HG03025 (cell line): ENCODE data around the gene SCAMP4.

Source experiments
- ATAC-seq: cut with Tn5 transposase; IDR thresholded peaks from one replicate; pipeline ENCODE4 v1.9.1; 2021; ENCODE audit warnings: mild to moderate bottlenecking, moderate library complexity; ENCODE audit not compliant: unreplicated experiment, low FRiP score

SCAMP4 gene

DNA sequence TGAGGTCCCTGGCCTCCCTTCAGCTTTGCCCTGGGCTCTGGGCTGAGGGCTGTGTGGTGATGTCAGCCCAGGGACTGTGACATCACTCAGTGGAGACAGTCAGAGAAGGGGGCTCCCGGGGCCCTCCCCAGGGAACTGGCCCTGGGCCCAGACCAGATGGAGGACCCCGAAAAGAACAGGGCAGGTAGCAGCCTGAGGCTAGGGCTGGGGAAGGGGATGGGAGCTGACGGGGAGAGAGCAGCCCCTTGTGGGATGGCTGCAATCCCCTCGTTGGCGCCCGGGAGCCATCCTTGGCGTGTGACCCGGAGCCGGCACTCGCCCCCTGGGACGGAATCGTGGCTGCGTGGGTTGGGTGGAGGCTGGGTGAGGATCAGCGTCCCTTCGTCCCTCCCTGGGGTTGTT lies 49.3 kb downstream of the SCAMP4 start:
- ATAC-seq: no peak

DNA sequence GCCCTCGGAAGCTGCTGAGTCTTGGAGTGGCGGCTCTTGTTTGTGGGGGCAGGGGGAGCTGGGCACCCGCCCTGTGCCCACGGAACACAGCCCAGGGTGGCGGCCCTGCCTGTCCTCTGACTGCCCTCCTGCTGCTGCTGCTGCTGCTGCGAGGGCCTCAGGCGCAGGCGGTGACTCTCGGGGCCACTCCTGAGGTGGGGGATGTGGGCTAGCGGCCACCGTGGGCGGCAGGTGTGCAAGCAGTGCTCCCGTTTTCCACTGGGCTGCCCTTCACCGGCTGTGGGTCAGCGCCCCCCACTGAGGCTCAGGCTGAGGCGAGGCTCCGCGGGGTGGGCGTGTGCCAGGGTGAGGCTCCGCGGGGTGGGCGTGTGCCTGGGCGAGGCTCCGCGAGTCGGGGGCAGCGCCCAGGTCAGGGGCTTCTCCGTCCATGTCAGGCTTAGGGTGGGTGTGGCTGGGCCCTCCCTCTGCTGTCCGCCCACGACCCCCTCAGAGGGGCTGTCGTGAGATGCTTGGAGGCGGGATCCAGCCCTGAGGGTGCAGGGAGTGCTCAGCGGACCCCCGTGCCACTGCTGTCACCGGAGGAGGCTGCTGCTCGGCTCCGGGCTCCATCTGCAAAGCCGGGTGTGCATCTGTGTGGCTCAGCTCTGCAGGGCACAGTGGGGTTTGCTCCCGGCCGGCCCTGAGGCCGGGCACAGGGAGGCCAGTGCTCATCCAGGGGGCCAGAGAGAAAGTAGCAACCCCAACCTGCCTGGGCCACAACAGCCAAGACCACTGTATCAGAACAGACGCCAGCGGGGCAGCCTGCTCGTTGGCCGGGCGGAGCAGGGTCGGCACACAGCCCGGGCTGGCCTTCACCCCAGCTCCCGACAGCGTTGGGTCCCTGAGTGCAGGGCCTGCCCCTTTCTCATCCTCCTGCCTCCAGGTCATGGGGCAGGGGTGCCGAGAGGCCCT lies 50.2 kb downstream of the SCAMP4 start:
- no peak for ATAC-seq

DNA sequence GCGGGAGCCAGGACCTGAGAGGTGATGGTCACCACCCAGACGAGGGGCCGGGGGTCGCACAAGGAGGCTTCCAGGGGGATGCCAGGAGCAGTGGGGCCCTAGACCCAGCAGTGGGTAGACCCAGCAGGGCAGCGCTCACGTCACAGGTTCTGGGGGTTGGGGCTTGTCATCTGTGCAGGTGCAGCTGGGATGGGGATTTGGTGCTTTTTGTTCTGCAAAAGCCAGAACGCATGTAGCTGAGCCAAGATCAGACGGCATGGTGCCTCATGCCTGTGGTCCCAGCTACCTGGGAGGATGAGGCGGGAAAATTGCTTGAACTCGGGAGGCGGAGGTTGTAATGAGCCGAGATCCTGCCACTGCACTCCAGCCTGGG lies 50.9 kb downstream of the SCAMP4 start:
- ATAC-seq: no peak

DNA sequence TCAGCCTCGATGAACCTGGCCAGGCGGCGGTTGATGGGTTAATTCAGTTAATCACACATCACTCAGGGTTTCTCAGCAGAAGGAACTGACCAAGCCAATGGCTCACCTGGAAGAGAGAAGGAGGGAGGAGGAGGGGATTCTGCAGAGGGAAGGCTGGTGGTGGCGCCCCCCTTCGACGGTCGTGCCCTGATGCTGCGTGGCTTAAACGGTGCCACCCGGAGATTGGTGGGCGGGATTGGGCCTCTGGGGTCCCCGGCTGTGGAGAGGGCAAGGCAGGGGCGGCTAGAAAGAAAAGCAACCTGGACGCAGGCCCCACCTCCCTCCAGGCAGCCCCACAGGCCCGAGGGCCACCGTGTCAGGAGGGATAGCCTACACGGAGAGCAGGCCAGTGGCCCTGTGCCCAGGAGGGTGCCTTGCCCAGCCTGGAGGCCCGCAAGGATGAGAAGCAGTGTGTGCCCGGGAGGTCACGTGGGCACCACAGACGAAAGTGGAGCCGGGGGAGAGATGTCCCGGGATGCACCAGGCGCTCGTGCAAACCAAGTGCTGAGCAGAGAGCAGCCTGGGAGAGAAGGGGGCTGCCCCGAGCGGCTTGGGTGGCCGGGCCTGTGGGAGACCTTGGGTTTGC lies 51.8 kb downstream of the SCAMP4 start:
- ATAC-seq: no peak

DNA sequence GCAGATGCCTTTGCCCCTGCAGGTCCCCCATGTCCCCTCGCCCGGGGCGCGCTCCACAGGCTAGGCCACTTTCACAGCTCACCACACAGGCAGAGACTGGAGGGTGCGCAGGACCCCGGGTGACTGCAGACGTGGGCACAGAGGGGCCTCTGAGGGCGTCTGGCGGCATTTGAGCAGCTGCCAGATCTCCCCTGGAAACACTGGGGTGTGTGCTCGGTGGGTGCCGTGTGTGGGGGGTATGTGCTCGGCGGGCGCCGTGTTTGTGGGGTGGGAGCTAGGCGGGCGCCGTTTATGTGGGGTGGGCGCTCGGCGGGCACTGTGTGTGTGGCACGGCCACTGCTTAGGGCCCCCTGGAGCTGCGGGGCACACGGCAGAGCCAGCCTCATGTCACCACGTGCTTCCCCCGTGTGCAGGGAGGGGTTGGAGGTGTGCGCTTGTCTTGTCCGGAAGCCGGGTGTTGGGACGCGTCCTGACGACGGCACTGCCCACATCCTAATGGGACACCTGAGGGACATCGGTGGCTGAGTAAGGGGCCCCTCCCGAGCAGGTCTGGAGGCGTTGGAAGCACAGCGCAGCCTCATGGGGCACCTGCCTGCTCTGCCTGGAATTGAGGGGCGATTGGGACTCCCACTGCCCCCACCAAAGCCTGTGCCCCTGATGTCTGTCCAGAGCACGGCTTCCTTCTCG lies 52.5 kb downstream of the SCAMP4 start:
- ATAC-seq: no peak

DNA sequence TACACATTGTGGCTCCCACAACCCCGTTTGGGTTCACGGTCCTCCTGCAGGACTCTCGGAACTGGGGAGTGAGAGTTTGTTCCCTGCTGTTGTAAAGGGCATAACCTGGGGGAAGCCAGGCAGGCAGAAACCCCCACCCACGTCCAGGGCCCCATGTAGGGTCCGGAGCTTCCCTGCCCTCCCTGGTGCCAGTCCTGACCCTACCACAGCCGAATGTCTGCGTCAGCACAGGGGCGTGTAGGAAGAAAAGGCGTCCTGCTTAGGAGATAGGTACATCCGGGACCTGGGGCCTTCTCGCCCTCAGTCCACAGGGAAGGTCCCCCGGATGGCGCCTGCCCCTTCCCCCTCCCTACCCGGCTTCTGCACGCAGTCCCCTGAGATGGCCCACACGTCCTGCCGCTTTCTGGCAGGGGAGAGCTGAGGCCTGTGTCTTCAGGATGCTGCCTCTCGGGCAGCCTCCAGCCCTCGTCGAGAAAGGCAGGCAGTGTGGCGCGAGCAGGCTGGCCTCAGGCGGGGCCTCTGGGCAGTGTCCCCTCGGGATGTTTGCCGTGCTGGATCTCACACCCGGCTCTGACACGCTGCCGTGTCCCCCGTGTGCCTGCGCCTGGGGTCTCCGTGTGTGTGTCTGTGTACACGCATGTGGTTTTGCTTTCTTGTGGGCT lies 54.9 kb downstream of the SCAMP4 start:
- no peak for ATAC-seq

DNA sequence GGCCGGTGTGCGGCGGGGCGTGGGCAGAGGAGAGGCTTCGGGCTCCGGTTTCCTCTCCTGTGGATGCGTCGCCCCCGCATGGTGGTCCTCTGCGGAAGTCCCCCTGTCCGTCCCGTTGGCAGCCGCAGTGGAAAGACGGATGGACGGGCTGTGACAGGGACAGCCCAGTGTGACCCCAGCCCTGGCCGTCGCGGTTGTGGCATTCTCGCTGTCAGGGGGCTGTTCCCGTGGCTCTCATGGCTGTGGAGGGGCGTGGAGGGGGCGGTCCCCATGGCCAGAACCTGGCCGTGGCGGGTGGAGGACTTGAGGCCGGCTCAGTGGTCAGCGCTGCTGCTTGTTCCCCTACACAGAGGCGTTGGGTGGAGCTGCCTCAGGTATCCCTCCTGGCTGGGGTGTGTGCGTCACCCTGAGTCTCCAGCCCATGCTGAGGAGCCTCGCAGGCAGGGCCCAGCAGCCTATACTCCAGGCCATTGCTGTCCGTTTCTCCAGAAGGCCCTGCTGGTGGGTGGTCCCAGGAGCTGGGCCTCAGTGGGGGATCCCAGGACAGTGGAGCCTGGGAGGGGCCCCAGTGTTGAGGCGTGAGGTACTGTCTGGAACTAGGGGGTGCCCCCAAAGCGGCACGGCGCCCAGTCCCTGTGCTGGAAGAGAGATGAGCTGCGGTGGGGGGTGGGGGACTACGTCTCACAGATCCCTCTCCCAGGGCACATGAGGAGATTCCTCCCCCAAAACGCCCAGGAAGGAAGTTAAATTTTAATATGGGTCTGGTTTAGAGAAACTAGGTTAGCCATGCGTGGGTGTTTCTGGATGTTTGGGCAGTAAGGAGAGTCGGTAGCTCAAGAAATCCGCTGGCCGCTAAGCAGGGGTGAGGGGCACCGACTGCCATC lies 56.0 kb downstream of the SCAMP4 start:
- ATAC-seq: no peak

DNA sequence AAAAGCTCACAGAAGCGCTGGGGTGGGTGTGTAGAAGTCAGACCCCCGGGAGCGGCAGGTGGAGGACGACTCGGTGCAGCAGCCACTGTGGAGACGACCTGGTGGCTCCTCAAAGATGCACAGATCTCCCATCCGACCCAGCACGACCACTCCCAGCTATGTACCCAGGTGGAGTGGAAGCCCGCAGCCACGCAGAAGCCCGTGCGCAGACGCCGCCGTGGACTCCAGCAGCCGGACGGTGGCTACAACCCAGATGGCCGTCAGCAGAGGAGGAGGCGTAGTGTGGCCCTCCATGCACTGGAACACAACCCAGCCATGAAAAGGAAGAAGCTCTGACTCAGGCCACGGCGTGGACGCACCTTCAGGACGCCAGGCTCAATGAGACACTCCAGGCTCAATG lies 57.5 kb downstream of the SCAMP4 start:
- no peak for ATAC-seq

DNA sequence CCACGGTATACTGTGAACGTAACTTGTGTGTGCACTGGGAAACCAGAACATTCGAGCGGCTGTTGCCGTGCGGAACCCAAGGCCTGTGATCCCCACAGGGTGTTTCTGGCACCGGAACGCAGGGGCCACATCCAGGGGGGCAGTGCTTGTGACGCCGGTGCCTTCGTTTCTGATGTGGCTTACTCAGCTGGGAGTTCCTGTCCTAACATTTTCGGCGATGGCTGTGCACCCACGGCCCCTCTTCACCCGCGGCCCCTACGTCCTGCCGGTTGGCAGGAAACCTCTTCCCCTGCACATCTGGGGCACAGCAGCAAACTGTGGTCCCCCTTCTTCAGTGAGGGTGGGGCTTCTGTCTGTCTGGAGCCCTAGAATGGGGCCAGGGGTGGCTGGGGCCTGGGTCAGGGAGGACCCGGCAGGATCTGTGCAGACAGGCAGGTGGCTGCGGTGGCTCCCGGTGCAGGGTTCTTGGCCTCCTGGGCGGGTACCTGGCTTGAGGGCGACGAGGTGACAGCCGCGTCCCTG lies 61.9 kb downstream of the SCAMP4 start:
- ATAC-seq: no peak

DNA sequence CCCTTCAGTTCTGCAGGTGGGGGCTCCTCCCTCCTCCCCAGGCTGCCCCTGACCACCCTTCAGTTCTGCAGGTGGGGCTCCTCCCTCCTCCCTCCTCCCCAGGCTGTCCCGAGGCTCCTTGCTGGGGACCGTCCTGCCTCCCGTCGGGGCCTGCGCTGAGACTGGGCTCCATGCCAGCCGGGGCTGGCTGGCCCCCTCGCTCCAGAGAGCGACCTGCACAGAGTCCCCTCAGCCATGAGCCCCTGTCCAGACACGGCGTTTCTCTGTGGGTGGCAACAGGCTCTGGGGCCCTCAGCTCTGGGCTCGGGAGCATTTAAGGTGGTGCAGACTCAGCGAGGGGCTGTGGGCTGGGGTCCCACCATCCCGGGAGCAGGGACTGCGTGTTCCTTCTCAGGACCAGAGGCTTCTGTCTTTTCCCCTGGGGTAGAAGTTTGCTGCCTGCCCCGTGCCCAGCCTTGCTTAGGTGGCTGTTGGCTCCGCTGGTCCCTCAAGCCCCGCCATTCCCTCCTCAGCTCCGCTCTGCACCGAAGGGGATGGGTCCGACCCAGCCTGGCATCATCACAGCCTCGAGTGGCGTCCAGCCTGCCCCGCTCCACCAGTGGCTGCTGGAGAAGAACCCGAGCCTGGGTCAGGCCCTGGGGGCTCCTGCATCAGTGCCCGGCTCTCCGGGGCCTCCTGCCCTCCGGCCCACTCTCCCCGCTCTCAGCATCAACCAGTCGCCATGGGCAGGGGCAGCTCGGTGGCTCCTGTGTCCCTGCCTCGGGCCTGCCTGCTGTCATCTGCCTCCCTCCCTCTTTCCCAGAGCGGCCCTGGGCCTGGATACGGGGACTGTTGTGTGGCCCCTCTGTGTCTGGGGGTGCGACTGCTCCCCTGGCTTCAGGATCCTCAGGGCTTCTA lies 63.3 kb downstream of the SCAMP4 start:
- no peak for ATAC-seq

DNA sequence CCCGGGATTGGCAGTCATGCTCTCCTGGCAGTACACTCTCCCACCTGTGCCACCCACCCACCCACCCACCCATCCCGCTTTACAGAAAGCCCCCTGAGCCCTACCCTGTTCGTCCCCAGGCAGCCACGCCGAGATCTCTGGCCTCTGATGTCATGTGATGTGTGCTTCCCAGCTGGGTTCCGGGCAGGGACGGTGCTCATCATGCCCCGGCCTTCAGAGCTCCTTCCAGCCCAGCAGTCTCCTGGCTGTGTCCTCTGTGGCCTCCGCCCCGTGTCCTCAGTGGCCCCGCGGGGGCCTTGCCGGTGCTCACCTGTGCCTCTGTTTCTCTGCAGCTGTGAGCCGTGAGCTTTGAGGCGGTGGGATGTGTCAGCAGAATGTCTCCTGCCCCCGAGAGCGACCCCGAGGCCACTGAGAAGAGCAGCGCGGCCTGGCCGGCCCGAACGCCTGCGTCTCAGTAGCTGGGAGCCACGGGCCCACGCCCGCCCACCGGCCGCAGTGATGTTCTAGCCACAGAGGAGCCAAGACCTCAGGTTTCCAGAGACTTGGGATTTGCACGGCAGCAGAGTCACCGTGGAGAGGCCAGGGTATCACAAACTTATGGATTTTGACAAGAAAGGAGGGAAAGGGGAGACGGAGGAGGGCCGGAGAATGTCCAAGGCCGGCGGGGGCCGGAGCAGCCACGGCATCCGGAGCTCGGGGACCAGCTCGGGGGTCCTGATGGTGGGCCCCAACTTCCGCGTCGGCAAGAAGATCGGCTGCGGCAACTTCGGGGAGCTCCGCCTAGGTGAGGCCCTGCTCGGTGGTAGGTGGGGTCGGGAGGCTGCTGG lies 64.2 kb downstream of the SCAMP4 start:
- ATAC-seq: no peak

DNA sequence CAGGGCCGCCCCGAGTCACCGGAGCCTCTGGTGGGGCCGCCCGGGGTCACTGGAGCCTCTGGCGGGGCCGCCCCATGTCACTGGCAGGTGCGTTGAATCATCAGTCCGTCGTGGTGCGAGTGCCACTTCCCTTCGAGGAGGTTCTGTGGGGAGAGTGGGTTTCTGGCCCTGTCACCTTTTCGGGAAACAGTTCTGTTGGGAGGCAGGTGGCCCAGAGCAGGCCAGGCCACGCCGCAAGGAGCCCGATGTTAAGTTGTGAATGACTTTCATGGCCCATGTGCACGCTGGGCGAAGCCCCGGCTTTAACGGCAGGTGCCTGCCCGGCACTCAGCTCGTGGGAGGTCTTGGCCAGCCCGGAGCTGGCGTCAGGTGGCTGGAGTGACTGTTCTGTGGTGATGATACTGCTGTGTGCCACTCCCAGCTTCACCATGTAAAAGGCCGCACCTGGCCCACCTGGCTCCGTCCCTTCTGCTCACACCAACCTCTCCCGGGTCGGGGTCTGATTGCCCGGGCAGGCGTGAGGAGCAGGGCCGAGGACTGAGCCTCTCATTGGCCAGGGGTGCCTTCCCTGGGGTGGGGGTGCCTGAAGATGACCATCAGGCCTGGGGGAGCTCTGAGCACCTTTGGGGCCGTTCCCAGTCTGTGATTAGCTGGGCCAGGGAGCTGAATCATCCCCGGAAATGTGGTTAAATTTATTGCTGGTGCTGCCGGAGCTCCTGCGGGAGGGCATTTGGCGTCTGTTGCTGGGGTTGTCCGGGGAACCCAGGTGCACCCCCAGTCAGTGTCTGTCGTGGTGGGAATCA lies 65.0 kb downstream of the SCAMP4 start:
- ATAC-seq: no peak

DNA sequence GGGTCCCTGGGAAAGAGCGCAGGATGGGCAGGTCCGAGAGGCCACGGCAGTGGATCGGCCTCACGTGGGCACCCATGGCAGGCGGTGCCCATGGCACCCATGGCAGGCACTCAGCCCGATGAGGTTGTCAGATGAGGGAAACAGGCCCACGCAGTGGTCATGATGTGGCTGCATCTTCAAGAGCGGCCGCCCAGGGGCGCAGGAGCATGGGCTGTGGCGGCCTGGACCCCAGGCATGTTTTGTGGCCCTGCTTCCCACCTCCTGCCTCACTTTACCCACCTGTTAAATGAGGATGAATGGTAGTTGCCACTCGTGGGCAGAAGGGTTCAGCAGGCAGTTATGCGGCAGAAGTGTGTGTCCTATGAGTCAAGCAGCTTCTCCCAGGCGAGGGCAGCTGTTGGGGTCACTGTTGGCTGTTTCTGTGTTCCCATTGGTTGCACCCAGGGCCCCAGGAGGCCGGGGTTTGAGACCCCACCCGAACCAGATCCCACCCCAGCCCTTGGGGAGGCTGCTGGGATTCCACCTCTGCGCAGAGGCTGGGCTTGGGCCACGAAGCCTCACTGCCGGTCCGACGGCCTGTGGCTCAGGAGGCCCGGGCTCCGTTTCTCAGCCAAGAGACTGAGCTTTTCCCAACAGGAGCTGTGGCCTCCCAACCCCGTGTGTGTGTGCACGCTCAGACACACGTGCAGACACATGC lies 65.8 kb downstream of the SCAMP4 start:
- ATAC-seq: no peak

DNA sequence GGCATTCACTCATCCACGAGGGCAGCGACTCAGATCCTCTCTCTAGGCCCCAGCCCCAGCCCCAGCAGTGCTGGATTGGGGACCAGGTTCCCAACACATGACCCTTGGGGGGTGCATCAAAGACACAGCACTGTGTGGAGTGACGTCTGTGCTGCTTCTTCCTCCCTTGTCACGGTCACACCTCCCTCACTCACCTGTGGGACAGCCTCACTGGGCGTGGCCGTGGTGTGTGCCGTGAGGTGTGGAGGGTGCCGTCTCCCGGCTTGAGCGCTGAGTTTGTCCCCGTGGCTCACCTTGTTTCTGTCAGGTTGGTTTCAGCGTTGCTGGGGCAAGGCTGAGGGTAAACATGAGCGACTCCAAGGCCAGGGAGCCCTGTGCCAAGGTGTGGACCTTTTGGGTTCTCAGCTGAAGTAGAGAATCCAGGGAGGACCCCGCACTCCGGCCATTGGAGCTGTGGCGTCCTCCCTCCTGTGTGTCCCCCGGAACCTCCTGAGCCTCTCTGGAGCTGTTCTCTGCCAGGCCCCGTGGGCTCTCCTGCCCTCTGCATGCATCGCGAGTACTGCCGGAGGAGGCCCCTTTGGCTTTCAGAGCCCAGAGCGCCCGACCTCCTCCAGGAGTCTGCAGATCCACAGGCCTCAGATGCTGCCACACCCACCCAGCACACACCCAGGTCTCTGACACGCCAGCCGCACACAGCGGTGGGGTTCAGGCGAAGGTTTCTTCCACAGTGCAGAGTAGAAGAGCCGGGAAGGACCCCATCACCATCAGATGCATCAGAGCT lies 69.4 kb downstream of the SCAMP4 start:
- no peak for ATAC-seq

DNA sequence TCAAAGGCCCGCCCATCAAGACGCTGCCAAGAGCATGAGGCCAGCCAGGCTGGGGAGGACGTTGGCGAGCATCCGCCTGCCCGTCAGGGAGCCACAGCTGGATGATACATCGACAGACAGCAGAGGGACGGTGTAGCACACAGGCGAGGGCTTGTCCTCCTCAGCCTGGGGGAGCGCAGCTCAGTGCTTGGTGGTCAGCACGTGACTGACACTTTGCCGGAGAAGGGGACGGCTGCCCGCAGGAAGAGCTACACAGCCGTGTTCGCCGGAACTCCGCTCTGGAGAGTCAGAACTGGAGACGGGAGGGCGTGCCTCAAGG lies 69.9 kb downstream of the SCAMP4 start:
- no peak for ATAC-seq
